GM03348 (cell line): ENCODE results near the gene C17orf78.
"Not testable (repeated sequence)": the region's sequence is repeated elsewhere in the genome, so short reads cannot be mapped to it uniquely, and the experiment has no call there.

Experiments used
- DNase-seq: peaks from one replicate; pipeline ENCODE4 v3.0.0; 2012; ENCODE audit warnings: low spot score

C17orf78 gene

DNA sequence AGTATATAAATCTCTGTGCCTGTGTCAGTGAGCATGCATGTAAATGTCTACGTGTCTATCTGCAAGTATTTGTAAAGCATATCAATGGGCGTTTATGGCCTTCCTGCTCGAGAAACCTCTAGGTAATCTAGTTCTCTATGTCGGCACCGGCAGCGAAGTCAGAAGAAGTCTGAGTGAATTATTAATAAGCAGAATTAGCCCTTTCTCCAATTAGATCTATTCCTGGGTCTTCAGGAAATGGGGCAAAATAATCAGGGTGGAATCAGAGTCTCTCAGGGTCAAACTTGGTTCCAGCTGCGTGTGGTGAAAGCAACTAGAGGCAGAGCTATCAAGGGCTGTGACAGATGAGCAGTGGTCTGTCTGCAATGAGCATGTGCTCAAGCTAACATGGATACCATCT is at the start of gene C17orf78:
TSS of gene C17orf78 (plus strand) at position 280 of the 400 bp plus-strand sequence. CDS start at position 388, 108 bp downstream.
- no peak for DNase-seq

DNA sequence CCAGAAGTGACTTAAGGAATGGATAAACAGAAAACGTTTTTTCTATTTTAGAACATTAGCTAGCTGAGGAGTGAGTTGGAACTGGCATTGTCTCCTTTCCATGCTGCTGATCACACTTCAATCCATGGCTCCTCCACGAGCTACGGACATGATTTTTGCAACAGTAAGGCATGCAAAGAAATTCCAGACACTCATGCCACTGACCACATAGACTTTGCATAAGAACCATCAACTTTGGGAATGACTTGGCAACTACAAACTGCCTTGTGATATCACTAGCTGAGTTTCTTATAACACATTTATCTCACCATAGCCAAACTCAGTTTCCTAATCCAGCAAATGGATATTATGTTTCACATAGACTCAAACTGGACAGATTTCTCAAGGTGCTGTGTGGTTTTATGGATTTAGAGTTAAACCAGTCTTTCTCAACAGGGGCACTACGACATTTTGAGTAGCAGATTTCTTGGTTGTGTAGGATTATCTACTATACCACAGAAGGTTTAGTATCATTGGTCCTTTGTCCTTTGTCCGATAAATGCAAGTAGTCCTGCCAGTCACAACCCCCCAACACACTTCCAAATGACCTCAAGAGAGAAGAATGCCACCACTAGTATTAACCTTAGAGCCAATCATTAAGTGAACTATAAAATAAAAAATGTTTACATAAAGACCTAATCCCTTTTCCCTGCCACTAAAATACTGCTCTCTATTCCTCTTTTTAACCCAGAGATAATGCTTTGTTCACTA is 48.3 kb upstream of the C17orf78 start:
- DNase-seq, result peak; percentile 65

GRCh38 chr17:37338847-37339246 is 36.9 kb upstream of the C17orf78 start:
- DNase-seq, result no peak

- no peak for DNase-seq
Measured at GRCh38 chr17:37339321-37339720, 36.5 kb upstream of the C17orf78 start.

DNA sequence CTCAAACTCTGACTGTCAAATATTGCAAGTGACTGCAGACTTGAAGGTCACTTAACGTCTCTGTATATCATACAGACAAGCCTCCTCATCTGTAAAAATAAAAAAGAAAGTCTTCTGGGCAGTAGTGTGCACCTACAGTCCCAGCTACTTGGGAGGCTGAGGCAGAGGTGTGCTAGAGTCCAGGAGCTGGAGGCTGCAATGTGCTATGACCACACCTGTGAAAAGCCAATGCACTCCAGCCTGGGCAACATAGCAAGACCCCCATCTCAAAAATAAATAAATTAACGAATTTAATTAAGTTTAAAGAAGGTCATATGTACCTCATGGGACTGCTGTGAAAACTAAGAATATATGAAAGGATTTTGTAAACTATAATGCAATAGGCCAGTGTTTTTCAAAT is 35.0 kb upstream of the C17orf78 start:
- DNase-seq, result no peak

GRCh38 chr17:37342589-37342988 is 33.2 kb upstream of the C17orf78 start:
- no peak for DNase-seq

DNA sequence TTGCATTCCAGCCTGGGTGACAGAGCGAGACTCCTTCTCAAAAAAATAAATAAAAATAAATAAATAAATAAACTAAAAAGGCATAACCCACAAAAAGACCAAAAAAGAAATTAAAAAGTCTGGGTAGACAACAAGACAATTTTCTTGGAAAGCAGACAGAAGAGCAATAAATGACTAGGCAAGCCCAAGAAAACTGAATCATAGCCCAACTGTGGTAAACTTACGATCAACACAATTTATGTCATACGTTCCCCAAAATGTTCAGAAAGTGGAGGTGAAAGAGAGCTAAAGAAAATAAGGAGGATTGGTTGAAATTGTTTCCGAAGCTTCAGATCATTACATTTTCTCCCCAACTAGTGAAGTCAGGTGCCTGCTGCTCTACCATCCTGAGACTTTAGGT is 31.3 kb upstream of the C17orf78 start:
- DNase-seq, result no peak

DNA sequence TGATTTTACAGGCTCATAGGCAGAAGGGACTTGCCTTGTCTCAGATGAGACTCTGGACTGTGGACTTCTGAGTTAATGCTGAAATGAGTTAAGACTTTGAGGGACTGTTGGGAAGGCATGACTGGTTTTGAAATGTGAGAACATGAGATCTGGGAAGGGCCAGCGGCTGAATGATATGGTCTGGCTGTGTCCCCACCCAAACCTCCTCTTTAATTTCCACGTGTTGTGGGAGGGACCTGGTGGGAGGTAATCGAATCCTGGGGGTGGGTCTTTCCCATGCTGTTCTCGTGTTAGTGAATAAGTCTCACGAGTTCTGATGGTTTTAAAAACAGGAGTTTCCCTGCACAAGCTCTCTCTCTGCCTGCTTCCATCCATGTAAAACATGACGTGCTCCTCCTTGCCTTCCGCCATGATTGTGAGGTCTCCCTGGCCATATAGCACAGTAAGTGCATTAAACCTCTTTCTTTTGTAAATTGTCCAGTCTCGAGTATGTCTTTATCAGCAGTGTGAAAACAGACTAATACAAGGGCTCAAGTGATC is 28.9 kb upstream of the C17orf78 start:
- DNase-seq, result not testable (repeated sequence)

DNA sequence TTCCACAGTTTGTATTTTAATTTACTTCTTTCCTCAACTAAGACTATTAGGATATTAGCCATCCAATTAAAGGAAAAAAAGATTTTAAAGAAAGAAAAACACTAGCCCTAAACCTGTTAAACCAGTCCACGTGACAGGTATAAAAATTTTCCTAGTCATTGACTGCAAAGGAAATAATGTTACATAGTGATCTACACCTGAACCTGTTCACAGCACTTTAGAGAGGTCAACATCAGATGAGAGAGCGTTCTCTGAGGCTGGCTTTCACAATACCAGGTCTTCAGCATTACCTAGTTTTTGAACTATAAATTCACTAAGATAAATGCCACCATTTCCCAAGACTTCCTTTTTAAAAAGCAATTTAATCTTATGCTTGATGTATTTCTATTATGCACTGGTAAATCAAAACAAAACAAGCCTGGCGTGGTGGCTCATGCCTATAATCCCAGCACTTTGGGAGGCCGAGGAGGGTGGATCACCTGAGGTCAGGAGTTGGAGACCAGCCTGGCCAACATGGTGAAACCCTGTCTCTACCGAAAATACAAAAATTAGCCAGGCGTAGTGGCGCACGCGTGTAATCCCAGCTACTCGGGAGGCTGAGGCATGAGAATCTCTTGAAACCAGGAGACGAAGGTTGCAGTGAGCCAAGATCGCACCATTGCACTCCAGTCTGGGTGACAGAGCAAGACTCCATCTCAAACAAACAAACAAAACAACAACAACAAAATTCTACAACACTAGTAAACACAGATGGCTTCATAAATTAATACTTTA is 18.8 kb upstream of the C17orf78 start:
- DNase-seq, result not testable (repeated sequence)

GRCh38 chr17:37358098-37358829 is 17.5 kb upstream of the C17orf78 start:
- peak; percentile 72 for DNase-seq

GRCh38 chr17:37358830-37359681 is 16.7 kb upstream of the C17orf78 start:
- peak; percentile 97 for DNase-seq

DNA sequence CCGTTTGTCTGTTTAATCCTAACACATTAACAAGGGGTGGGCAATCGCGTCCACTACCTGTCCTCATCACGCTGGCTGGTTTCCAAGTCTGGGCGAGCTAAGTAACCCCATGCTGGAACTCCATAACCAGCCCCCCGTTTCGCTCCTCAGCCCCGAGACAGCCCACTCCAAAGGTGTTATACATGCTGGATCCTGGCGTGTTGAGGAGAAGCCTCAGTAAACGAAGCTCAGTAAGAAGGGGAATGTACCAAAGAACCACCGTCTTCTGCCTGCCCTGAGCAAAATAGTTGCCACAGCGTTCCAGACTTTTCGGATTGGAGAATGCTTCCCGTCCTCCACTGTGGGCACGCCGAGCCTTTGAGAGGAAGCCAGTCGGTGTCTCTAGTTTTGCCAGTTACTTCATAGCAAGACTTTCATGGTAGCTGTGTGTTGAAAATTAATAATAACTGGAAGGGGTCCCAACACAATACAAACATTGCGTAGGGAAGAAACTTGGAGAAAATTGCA is 16.1 kb upstream of the C17orf78 start:
- peak; percentile 29 for DNase-seq

DNA sequence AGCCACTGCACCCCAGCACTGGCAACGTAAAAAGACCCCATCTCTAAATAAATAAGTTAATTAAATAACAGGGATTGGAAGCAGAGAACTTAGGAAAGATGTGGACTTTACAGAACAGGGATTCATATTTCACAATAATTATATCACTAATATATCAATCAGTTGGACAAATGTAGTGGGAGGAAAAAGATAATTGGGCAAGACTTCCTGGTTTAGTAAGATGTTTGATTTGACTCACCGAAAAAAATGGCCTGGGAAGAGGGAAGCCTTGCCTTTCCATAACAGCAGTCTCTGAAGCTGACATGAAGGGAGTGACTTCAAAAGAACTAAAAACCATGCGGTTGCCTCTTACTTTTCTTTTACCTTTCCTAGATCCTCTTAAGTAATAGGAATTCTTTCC is 15.2 kb upstream of the C17orf78 start:
- peak; percentile 10 for DNase-seq

GRCh38 chr17:37361543-37361942 is 14.2 kb upstream of the C17orf78 start:
- DNase-seq, result no peak

DNA sequence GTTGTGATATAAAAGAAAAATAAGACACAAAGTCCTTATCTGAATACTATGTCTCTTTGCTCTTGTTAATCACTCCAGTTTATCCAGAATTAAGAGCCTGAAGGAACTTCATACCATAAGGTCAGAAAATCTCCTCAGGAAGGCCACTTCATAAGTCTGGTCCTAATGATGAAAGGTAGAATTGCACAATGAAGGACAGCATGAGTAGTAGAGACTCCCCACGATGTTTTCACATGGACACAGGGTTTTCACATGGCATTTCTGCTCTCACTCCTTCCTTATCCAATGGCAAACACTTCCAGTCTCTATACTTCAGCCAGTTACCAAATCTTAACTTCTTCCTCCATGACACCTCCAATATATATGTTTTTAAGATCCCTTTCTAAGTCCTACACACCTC is 10.2 kb upstream of the C17orf78 start:
- no peak for DNase-seq

DNA sequence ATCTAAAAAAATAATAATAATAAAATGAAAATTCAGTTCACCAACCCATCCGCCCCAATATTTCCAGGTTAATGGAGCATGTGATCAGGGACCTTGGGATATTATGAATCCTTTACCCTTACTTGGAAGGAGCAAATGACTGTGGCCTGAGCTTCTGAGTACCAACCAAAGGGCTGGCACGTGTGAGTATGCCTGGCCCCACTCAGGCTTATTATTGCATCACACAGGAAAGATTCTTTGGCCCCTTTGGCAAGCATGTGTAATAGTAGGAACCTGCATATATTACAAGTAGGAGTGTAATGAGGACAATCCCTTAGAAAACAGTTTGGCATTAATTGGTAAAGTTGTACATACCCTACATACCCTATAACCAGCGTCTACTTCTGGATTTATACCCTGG is 7.2 kb upstream of the C17orf78 start:
- DNase-seq, result peak; percentile 33

GRCh38 chr17:37373530-37374159 is 2.1 kb upstream of the C17orf78 start:
- peak; percentile 83 for DNase-seq

DNA sequence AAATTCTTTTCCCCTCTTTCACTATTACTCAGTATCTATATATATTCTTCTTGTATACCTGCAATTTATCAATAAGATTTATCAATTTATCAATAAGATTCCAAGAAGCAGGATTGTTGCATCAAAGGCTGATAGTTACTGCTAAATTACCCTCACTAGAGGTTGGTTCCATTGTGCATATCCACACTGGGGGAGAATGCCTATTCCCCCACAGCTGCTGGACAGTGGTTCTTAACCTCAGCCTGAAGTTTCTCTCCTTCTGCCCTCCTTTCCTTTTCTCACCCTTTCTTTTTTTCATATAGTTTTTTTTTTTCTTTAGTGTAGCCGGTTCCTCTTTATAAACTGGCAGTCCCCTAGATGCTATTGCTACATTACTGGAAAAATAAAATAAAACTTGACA is 6.3 kb downstream of the C17orf78 start:
- DNase-seq, result no peak

GRCh38 chr17:37384560-37385149 is 8.9 kb downstream of the C17orf78 start:
- DNase-seq, result no peak

GRCh38 chr17:37385474-37385990 is 9.7 kb downstream of the C17orf78 start:
- no peak for DNase-seq
